GM21576 (cell line): ENCODE results near the gene NLRC5.
A peak's percentile ranks its signal among the peaks of the same experiment; 100 is the strongest.
"Not testable (repeated sequence)": the region's sequence is repeated elsewhere in the genome, so short reads cannot be mapped to it uniquely, and the experiment has no call there.

ENCODE experiments used
- ATAC-seq: cut with Tn5 transposase; IDR thresholded peaks from one replicate; pipeline ENCODE4 v1.9.1; 2021; ENCODE audit warnings: mild to moderate bottlenecking, moderate library complexity; ENCODE audit not compliant: unreplicated experiment

The NLRC5 gene

DNA sequence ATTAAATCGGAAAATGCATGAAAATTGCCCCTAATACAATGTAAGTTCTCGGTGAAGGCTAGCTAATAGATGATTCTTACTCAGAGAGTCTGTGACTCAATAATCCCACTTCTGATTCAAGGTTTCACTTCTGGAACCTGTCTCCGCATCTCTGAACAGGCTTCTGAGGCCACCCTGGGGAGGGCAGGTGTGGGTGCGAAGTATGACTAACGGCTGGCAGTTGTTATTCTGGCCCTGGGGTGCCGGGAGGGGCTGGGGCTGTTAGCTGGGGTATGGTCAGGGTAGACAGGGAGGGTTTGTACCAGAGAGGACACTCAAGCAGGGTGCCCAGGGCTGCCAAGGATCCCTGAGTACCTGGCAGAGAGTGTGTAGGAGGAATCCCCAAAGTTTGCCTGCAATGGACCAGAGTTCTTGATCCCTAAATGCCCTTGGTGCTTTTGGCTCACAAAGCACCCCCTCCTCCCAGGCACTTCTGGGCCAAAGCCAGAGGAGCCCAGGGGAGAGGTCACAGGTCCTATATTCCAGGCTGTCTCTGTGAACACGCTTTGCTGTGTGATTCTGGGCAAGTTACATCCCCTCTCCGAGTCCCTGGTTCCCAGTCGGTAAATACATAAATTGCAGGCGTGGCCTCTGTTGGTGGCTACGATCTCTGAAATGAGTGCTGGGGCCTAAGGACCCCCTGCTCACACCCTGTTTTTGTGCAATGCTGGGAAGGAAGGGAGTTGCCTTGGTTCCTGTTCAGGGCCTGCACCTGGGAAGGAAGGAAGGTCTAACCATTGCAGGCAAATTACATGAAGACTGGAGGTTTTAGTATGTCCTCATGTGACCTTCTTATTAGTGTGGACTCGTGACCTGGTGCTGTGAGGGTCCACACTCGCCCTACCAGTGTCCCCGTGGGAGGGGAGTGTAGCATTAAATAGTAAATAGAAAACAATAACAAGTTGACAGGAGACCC lies 53.1 kb downstream of the NLRC5 start:
- peak; percentile 57 for ATAC-seq

GRCh38 chr16:57043248-57043647 lies 53.9 kb downstream of the NLRC5 start:
- ATAC-seq: no peak

DNA sequence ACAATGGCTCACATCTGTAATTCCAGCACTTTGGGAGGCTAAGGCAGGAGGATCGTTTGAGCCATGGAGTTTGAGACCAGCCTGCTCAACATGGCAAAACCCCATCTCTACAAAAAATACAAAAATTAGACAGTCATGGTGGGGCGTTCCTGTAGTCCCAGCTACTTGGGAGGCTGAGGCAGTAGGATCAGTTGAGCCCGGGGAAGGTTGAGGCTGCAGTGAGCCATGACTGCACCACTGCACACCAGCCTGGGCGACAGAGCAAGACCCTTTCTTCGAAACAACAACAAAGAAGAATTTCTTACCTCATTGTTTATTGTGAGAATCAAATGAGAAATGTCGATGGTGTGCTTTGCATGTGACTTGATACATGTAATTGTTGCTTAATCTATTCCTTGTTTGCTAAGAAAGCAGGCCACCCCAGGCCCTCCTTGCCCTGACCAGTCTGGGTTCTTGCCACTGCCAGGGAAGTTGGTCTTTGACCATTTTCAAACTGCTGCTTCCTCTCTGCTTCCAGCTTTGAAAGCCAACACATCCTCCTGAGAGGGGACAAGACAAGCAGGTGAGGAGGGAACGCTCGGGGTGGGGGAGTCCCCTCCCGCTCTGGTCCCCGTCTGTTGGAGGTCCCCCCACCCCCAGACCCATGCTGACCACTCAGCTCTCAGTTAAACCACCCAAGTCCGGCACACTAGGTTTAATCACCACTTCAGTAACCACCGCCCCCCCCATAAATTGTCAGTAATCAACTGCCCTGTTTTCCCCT lies 55.8 kb downstream of the NLRC5 start:
- ATAC-seq: no peak

- no peak for ATAC-seq
These were observed 56.5 kb downstream of the NLRC5 start for GRCh38 chr16:57045694-57046381.

DNA sequence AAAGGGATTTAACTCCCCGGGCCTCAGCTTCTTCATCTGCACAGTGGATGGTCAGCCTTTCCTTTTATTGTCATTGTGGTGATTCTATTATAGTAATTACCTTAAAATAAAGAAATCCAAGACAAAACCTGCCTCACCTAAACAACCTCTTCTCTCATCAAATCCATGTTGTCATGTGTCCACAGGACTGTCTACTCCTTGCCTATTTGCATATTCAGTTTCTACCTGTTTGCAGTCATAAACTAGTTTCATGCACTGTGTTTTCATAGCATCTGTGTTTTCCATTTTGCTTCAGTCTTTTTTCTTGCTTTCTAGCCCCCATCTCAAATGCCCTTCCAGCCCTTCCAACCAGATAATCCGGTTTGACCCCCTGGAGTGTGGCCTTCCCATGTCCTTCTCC lies 58.7 kb downstream of the NLRC5 start:
- no peak for ATAC-seq

DNA sequence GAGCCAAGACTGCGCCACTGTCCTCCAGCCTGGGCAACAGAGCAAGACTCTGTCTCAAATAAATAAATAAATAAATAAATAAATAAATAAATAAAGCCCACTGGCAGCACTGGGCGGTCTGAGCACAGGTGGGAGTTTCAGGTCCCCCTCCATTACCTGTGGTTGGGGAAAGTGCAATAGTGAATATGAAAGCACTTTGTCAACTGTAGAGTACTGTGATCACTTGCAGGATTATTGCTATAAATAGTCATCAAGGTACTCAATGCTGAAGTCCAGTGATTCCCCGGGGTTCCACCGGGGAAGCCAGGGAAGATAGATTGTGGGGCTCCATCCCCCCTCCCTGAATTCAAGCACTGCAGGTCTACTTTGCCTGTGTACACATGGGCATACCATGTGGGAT lies 60.3 kb downstream of the NLRC5 start:
- ATAC-seq: peak; percentile 45

GRCh38 chr16:57051696-57052228 lies 62.4 kb downstream of the NLRC5 start:
- ATAC-seq: no peak

GRCh38 chr16:57053206-57053605 lies 63.8 kb downstream of the NLRC5 start:
- ATAC-seq: no peak

- ATAC-seq: no peak
These were observed 65.0 kb downstream of the NLRC5 start for GRCh38 chr16:57054338-57054737.

GRCh38 chr16:57054771-57055170 lies 65.4 kb downstream of the NLRC5 start:
- ATAC-seq: no peak

GRCh38 chr16:57055671-57056070 lies 66.3 kb downstream of the NLRC5 start:
- no peak for ATAC-seq

DNA sequence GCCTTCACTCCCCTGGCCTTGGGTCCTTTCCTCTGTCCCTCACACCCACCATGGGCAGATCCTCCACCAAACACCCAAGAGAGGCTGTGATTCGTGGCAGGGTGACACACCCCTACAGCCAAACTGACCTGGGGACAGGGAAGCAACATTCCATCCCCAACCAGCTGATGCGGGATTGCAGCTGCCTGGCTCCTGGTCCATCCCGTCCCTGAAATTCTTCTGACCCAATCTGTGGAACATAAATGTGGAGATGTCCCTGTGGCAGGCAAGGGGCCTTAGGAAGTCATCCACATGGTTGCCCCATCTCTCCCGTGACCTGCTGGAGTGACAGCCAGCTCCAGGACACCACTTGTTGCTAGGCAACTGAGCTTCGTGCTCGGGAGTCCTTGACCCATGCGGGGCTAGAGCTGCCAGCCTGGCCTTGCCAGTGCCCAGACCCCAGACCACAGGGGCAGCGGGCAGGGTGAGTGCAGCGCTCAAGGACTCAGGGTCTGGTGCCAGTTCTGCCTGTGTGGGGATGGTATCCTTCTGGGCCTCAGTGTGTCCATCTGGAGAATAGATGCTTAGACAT lies 69.0 kb downstream of the NLRC5 start:
- ATAC-seq: no peak

DNA sequence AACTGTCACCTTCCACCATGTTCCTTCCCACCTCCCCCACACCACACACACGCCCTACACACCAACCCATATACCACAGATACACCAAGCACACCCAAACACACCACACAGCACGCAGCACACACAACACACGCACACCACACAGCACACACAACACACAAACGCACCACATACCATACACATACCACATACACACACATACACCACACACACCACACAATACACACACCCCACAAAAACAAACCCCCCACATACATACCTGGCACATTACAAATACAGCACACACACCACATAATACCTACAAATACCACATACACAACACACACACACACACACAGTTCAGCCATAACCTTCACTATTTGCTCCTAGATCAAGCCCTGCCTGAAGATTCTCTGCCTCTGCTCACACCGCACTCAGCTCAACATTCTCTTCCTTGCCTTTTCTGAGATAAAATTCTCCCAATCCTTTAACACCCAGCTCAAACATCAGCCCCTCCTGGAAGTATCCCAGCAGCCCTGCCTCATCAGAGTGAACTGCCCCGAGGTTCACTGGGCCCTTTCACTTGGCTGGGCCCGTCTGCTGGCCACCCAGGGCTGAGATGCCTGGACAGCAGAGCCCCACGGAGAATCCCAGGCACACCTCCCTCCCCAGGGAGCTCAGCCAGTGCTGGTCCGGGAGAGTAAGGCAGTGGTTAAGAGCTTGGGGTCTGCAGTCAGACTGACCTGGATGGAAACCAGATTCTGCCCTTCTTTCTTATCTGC lies 71.1 kb downstream of the NLRC5 start:
- ATAC-seq: no peak

DNA sequence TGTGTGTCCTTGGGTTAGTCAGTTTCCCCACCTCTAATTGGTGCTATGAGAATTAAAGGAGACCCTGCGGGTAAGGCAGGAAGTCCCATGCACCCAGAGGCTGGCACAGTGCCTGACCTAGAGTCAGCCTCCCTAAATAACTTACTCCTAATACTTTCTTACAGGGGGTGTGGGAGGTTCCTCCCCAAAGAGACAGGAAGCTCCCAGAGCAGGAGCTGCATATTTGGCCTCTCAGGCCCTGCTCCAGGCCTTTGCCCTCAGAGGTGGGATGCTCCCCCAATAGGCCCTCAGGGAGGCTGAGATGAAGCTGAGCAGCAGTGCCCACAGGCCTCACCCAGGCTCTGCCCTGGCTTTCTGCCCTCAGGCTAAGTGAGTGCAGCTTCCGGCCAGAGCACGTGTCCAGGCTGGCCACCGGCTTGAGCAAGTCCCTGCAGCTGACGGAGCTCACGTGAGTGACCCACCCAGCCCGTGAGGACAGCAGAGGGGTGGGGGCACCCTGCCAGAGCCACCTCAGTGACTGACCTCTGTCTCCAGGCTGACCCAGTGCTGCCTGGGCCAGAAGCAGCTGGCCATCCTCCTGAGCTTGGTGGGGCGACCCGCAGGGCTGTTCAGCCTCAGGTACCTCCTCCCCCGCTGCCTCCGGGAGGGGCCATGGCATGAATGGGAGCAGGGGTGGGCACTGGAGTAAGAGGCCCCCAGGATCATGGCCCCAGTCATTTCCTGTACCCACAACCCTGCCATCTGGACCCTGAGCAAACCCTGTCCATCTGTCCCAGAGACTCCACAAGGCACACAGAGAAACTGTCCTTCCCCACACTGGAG lies 71.9 kb downstream of the NLRC5 start:
- no peak for ATAC-seq

DNA sequence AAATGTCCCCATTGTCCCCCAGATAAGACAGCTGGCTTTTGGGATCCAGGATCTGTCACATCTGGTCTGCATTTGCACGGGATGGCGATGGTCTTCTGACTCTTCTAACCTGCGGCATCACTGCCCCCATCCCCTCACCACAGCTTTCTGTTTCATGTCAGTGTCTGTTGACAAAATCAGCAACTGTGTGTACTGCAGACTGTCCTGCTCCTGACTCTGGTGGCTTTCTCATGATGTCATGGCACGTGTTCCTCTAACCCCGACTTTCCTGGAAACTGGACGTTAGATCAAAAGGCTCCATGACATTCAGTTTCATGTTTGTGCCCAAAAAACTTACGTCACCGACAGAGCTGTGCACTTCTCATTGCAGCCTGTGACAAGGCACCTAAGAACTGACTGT lies 73.0 kb downstream of the NLRC5 start:
- no peak for ATAC-seq

DNA sequence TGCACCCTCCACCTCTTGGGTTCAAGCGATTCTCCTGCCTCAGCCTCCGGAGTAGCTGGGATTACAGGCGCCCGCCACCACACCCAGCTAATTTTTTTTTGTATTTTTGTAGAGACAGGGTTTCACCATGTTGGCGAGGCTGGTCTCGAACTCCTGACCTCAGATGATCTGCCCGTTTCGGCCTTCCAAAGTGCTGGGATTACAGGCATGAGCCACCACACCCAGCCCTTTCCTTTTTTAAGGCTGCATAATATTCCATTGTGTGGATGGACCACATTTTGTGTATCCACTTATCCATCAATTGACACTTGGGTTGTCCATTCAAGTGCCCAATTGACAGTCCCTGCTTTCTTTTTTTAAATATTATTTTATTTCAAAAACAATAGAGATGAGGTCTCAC lies 73.8 kb downstream of the NLRC5 start:
- ATAC-seq: not testable (repeated sequence)

- ATAC-seq: no peak
These were observed 75.6 kb downstream of the NLRC5 start for GRCh38 chr16:57064995-57065394.

DNA sequence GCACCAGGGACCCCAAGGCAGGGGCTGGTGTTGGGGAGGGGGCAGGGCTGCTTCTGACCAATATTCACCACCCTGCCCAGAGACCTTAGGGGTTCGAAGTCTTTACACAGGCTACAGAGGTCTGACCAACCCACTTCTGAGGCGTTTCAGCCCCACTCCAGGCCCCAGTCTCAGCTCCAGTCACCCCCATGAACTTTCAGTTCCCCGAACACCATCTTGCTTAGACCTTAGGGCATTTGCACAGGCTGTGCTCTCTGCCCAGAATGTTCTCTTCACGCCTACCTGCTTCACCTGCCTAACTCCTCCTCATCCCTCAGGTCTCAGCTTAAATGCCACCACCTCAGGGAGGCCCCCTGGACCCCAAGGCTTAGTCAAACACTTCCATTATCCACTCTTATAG lies 77.3 kb downstream of the NLRC5 start:
- no peak for ATAC-seq

- ATAC-seq: no peak
These were observed 78.0 kb downstream of the NLRC5 start for GRCh38 chr16:57067347-57067746.
